Mesothelial cell of epicardium (in vitro differentiated cells): ENCODE measurements around the gene C20orf202. TPM values are rescaled to one million over a fixed set of nuclear protein-coding genes. Genes with fewer than 3 reads are reported as not detected.

ENCODE experiments used
- DNase-seq, 2 experiments: peaks; one replicate each; pipeline ENCODE4 v3.0.0; 2021; ENCODE audit warnings: low spot score in 2 of 2; ENCODE audit not compliant: unreplicated experiment in 2 of 2
- H3K27ac Mint-ChIP-seq: 2 replicates; pipeline ENCODE4 v1.8.0; 2021; ENCODE audit warnings: mixed read lengths
- H3K27me3 Mint-ChIP-seq: 2 replicates; pipeline ENCODE4 v1.8.0; 2021; ENCODE audit warnings: low read depth, mixed read lengths
- H3K36me3 Mint-ChIP-seq: 2 replicates; pipeline ENCODE4 v1.8.0; 2021; ENCODE audit warnings: mixed read lengths
- H3K4me1 Mint-ChIP-seq: 2 replicates; pipeline ENCODE4 v1.8.0; 2021; ENCODE audit warnings: mixed read lengths
- H3K4me3 Mint-ChIP-seq: 2 replicates; pipeline ENCODE4 v1.8.0; 2021; ENCODE audit warnings: mild to moderate bottlenecking, moderate library complexity, mixed read lengths
- H3K9me3 Mint-ChIP-seq: 2 replicates; pipeline ENCODE4 v1.8.0; 2021; ENCODE audit warnings: mixed read lengths
- CTCF ChIP-seq: fragments of 200-600 bp; sonication (generic); IDR thresholded peaks from one replicate; pipeline ENCODE4 v1.5.0; 2021; ENCODE audit warnings: antibody characterized with exemption; ENCODE audit not compliant: unreplicated experiment
- total RNA-seq: library from RNA; stranded (reverse); gene quantifications from 3 replicates; pipeline ENCODE4 v1.2.1, GENCODE V29; 2021

The C20orf202 gene
- total RNA-seq, 1 donor from 2014 or later = 0.22 TPM

- Mint-ChIP-seq H3K27me3 (peaks cover 46% of the 10 kb centered on the region), H3K4me3 (peak overlapping the region; percentile 66), H3K27ac (no peak overlapping the region), H3K4me1 (peaks cover 10% of the 10 kb centered on the region), H3K36me3 (no peaks in the 10 kb centered on the region), H3K9me3 (no peaks in the 10 kb centered on the region)
- TF ChIP-seq CTCF = no peak
- no peak for DNase-seq
Measured at GRCh38 chr20:1184260-1184637, 19.0 kb upstream of the C20orf202 start.

GRCh38 chr20:1184638-1185315 lies 18.5 kb upstream of the C20orf202 start, which contains the start of gene TMEM74B:
Gene TMEM74B (minus strand): TSS chr20:1184981. CDS start chr20:1183801, 1,180 bp downstream.
- H3K4me3 Mint-ChIP-seq = peak within 1 kb of the TSS; percentile 66
- TF ChIP-seq CTCF = no peak
- H3K4me1 Mint-ChIP-seq = peaks cover 10% of the 10 kb centered on the region
- no peaks in the 10 kb centered on the region for H3K36me3 Mint-ChIP-seq
- no peak for DNase-seq
- H3K27ac Mint-ChIP-seq = no peak within 1 kb of the TSS
- no peaks in the 10 kb centered on the region for H3K9me3 Mint-ChIP-seq
- H3K27me3 Mint-ChIP-seq = peaks cover 51% of the 10 kb centered on the region

- Mint-ChIP-seq H3K36me3 (no peaks in the 10 kb centered on the region), H3K4me1 (peaks cover 10% of the 10 kb centered on the region), H3K4me3 (no peak overlapping the region), H3K27me3 (peaks cover 57% of the 10 kb centered on the region), H3K9me3 (no peaks in the 10 kb centered on the region), H3K27ac (no peak overlapping the region)
- DNase-seq = no peak
- TF ChIP-seq CTCF = no peak
Measured at GRCh38 chr20:1185316-1185741, 17.9 kb upstream of the C20orf202 start.

- no peaks in the 10 kb centered on the region for H3K9me3 Mint-ChIP-seq
- no peaks in the 10 kb centered on the region for H3K36me3 Mint-ChIP-seq
- DNase-seq = peak in 1 of 2 experiments; percentile 47
- TF ChIP-seq CTCF = peak; percentile 34
- peak overlapping the region; percentile 64 for H3K4me3 Mint-ChIP-seq
- H3K4me1 Mint-ChIP-seq = peaks cover 10% of the 10 kb centered on the region
- H3K27me3 Mint-ChIP-seq = peaks cover 62% of the 10 kb centered on the region
- no peak overlapping the region for H3K27ac Mint-ChIP-seq
Measured at GRCh38 chr20:1185790-1186334, 17.4 kb upstream of the C20orf202 start.

GRCh38 chr20:1186367-1186991 lies 16.8 kb upstream of the C20orf202 start:
- TF ChIP-seq CTCF = no peak
- no peak overlapping the region for H3K27ac Mint-ChIP-seq
- peak overlapping the region; percentile 64 for H3K4me3 Mint-ChIP-seq
- H3K36me3 Mint-ChIP-seq = no peaks in the 10 kb centered on the region
- no peak for DNase-seq
- H3K4me1 Mint-ChIP-seq = peaks cover 10% of the 10 kb centered on the region
- no peaks in the 10 kb centered on the region for H3K9me3 Mint-ChIP-seq
- H3K27me3 Mint-ChIP-seq = peaks cover 64% of the 10 kb centered on the region
